ENCODE results near the gene TBC1D1. TPM values are rescaled to one million over a fixed set of nuclear protein-coding genes. Genes with fewer than 3 reads are reported as not detected.

Gene TBC1D1
- total RNA-seq, 1 donor from 2014 or later, result 54.5 TPM

DNA sequence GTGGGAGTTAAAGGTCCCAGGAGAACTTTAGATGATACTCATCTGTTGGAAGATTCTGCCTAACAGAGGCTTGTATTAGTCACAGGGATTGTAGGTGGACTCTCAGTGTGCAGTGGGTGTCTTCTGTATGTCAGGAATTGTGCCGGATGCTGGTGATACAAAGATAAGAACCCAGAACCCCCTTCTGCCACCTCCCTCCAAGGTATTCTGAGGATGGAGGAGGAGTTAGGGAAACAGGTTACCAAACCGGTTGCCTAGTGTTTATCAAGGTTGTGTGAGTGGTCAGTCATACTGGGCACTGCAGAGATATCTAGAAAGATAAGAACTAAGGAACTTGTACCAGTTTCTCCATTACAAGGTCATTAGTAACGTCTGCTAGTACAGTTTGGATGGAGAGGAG is 130.9 kb downstream of the TBC1D1 start:
- Histone ChIP-seq H2AFZ (ENCODE audit: low read depth, low read length) (no peak overlapping the region), H3K36me3 (ENCODE audit: insufficient read depth, low read length) (peaks cover 13% of the 10 kb centered on the region), H3K9ac (ENCODE audit: low read length) (no peak overlapping the region), H3K79me2 (ENCODE audit: insufficient read depth, low read length) (no peaks in the 10 kb centered on the region), H3K4me3 (ENCODE audit: insufficient read depth, low read depth, low read length) (no peak overlapping the region), H4K20me1 (ENCODE audit: insufficient read depth, low read length) (no peaks in the 10 kb centered on the region), H3K9me3 (ENCODE audit: insufficient read depth, low read depth, low read length) (no peaks in the 10 kb centered on the region), H3K27me3 (ENCODE audit: insufficient read depth, low read length) (no peaks in the 10 kb centered on the region), H3K27ac (ENCODE audit: low read depth, low read length) (no peak overlapping the region), H3K4me1 (ENCODE audit: insufficient read depth, low read length) (no peaks in the 10 kb centered on the region), H3K4me2 (ENCODE audit: low read length) (no peak overlapping the region)
- no peaks in the 10 kb centered on the region for H3K4me1 Mint-ChIP-seq (ENCODE audit: low read depth, unreplicated experiment)
- no peak for FAIRE-seq
- H3K9me3 Mint-ChIP-seq (ENCODE audit: unreplicated experiment), result peaks cover 1% of the 10 kb centered on the region
- no peak overlapping the region for H3K27ac Mint-ChIP-seq (ENCODE audit: unreplicated experiment)
- TF ChIP-seq EZH2 (IDR thresholded peaks at IDR 0.05; ENCODE audit: insufficient read depth, low read length), result no peak
- TF ChIP-seq CTCF (IDR thresholded peaks at IDR 0.05; ENCODE audit: insufficient read depth, low read depth, low read length), result no peak
- H3K4me3 Mint-ChIP-seq (ENCODE audit: unreplicated experiment), result no peak overlapping the region
- DNase-seq (ENCODE audit: low read depth), result no peak
- H3K27me3 Mint-ChIP-seq (ENCODE audit: low read depth, unreplicated experiment), result no peaks in the 10 kb centered on the region
- peaks cover 14% of the 10 kb centered on the region for H3K36me3 Mint-ChIP-seq (ENCODE audit: low read depth, unreplicated experiment)

GRCh38 chr4:38023347-38024205 is 132.7 kb downstream of the TBC1D1 start:
- peaks cover 13% of the 10 kb centered on the region for H3K36me3 Mint-ChIP-seq (ENCODE audit: low read depth, unreplicated experiment)
- Histone ChIP-seq H3K27me3 (ENCODE audit: insufficient read depth, low read length) (no peaks in the 10 kb centered on the region), H3K4me1 (ENCODE audit: insufficient read depth, low read length) (no peaks in the 10 kb centered on the region), H3K27ac (ENCODE audit: low read depth, low read length) (no peak overlapping the region), H3K4me2 (ENCODE audit: low read length) (no peak overlapping the region), H2AFZ (ENCODE audit: low read depth, low read length) (no peak overlapping the region), H4K20me1 (ENCODE audit: insufficient read depth, low read length) (no peaks in the 10 kb centered on the region), H3K9me3 (ENCODE audit: insufficient read depth, low read depth, low read length) (no peaks in the 10 kb centered on the region), H3K9ac (ENCODE audit: low read length) (no peak overlapping the region), H3K36me3 (ENCODE audit: insufficient read depth, low read length) (peaks cover 18% of the 10 kb centered on the region), H3K79me2 (ENCODE audit: insufficient read depth, low read length) (no peaks in the 10 kb centered on the region), H3K4me3 (ENCODE audit: insufficient read depth, low read depth, low read length) (no peak overlapping the region)
- H3K27me3 Mint-ChIP-seq (ENCODE audit: low read depth, unreplicated experiment), result no peaks in the 10 kb centered on the region
- no peaks in the 10 kb centered on the region for H3K4me1 Mint-ChIP-seq (ENCODE audit: low read depth, unreplicated experiment)
- no peak for FAIRE-seq
- peaks cover 1% of the 10 kb centered on the region for H3K9me3 Mint-ChIP-seq (ENCODE audit: unreplicated experiment)
- TF ChIP-seq CTCF (IDR thresholded peaks at IDR 0.05; ENCODE audit: insufficient read depth, low read depth, low read length) (no peak), EZH2 (IDR thresholded peaks at IDR 0.05; ENCODE audit: insufficient read depth, low read length) (no peak)
- H3K27ac Mint-ChIP-seq (ENCODE audit: unreplicated experiment), result no peak overlapping the region
- DNase-seq (ENCODE audit: low read depth), result no peak
- no peak overlapping the region for H3K4me3 Mint-ChIP-seq (ENCODE audit: unreplicated experiment)

DNA sequence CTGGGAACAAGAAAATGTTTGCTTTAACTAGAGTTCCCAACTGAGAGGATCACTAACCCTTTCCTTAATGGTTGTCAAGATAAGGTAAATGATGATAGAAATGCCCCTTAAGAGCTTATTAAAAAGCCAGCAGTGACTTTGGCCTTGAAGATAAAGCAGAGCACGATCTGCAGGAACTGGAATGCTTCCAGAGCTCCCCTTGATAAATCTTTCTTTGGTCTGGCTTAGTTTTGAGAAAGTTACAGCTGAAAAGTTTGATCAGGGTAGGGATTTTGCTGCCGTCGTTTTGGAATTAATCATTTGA is 133.3 kb downstream of the TBC1D1 start:
- Histone ChIP-seq H3K9ac (ENCODE audit: low read length) (no peak overlapping the region), H4K20me1 (ENCODE audit: insufficient read depth, low read length) (no peaks in the 10 kb centered on the region), H2AFZ (ENCODE audit: low read depth, low read length) (no peak overlapping the region), H3K4me1 (ENCODE audit: insufficient read depth, low read length) (peaks cover 5% of the 10 kb centered on the region), H3K27me3 (ENCODE audit: insufficient read depth, low read length) (no peaks in the 10 kb centered on the region), H3K4me3 (ENCODE audit: insufficient read depth, low read depth, low read length) (no peak overlapping the region), H3K79me2 (ENCODE audit: insufficient read depth, low read length) (no peaks in the 10 kb centered on the region), H3K27ac (ENCODE audit: low read depth, low read length) (no peak overlapping the region), H3K4me2 (ENCODE audit: low read length) (no peak overlapping the region), H3K9me3 (ENCODE audit: insufficient read depth, low read depth, low read length) (no peaks in the 10 kb centered on the region), H3K36me3 (ENCODE audit: insufficient read depth, low read length) (peaks cover 18% of the 10 kb centered on the region)
- no peaks in the 10 kb centered on the region for H3K27me3 Mint-ChIP-seq (ENCODE audit: low read depth, unreplicated experiment)
- H3K4me1 Mint-ChIP-seq (ENCODE audit: low read depth, unreplicated experiment), result no peaks in the 10 kb centered on the region
- H3K27ac Mint-ChIP-seq (ENCODE audit: unreplicated experiment), result no peak overlapping the region
- H3K4me3 Mint-ChIP-seq (ENCODE audit: unreplicated experiment), result no peak overlapping the region
- H3K9me3 Mint-ChIP-seq (ENCODE audit: unreplicated experiment), result peaks cover 1% of the 10 kb centered on the region
- FAIRE-seq, result no peak
- TF ChIP-seq EZH2 (IDR thresholded peaks at IDR 0.05; ENCODE audit: insufficient read depth, low read length) (no peak), CTCF (IDR thresholded peaks at IDR 0.05; ENCODE audit: insufficient read depth, low read depth, low read length) (no peak)
- H3K36me3 Mint-ChIP-seq (ENCODE audit: low read depth, unreplicated experiment), result peaks cover 13% of the 10 kb centered on the region
- DNase-seq (ENCODE audit: low read depth), result peak; percentile 12

All from astrocyte (in vitro differentiated cells and primary cell).